H9 (cell line): ENCODE data around the gene ITSN1. TPM values are rescaled to one million over a fixed set of nuclear protein-coding genes. Genes with fewer than 3 reads are reported as not detected.
A peak's percentile ranks its signal among the peaks of the same experiment; 100 is the strongest.

Source experiments
- DNase-seq: peaks from one replicate; pipeline ENCODE4 v3.0.0-alpha.2; 2017
- H2AFZ ChIP-seq: one replicate; pipeline ENCODE4 v1.6.1; 2013; ENCODE audit warnings: mild to moderate bottlenecking, low read length, control low read depth, moderate library complexity
- H2AK5ac ChIP-seq: 2 replicates; pipeline ENCODE4 v1.6.1; 2013; ENCODE audit warnings: low read length, control low read depth, mixed read lengths; ENCODE audit not compliant: insufficient read length
- H2BK120ac ChIP-seq: one replicate; pipeline ENCODE4 v1.6.1; 2013; ENCODE audit warnings: low read depth, mild to moderate bottlenecking, low read length, control low read depth, inconsistent platforms; ENCODE audit not compliant: poor library complexity, severe bottlenecking
- H2BK12ac ChIP-seq: 2 replicates; pipeline ENCODE4 v1.6.1; 2013; ENCODE audit warnings: low read length, control low read depth, mixed read lengths, low read depth; ENCODE audit not compliant: insufficient read length
- H2BK15ac ChIP-seq: 2 replicates; pipeline ENCODE4 v1.6.1; 2013; ENCODE audit warnings: low read depth, low read length, control low read depth
- H2BK20ac ChIP-seq: one replicate; pipeline ENCODE4 v1.6.1; 2013; ENCODE audit warnings: low read depth, mild to moderate bottlenecking, low read length, control low read depth, inconsistent platforms; ENCODE audit not compliant: poor library complexity, severe bottlenecking
- H2BK5ac ChIP-seq: 2 replicates; pipeline ENCODE4 v1.6.1; 2013; ENCODE audit warnings: low read length, control low read depth, mixed read lengths; ENCODE audit not compliant: insufficient read length
- H3K14ac ChIP-seq: 2 replicates; pipeline ENCODE4 v1.6.1; 2013; ENCODE audit warnings: low read length, control low read depth; ENCODE audit not compliant: insufficient read depth
- H3K18ac ChIP-seq: 2 replicates; pipeline ENCODE4 v1.6.1; 2013; ENCODE audit warnings: low read depth, mild to moderate bottlenecking, mixed read lengths, low read length, control low read depth; ENCODE audit not compliant: insufficient read length
- H3K23ac ChIP-seq: 2 replicates; pipeline ENCODE4 v1.6.1; 2013; ENCODE audit warnings: low read length, control low read depth, mixed read lengths, low read depth; ENCODE audit not compliant: insufficient read length
- H3K23me2 ChIP-seq: 2 replicates; pipeline ENCODE4 v1.6.1; 2013; ENCODE audit warnings: low read depth, mild to moderate bottlenecking, mixed read lengths, low read length, control low read depth; ENCODE audit not compliant: insufficient read length, poor library complexity, severe bottlenecking
- H3K27ac ChIP-seq: 2 replicates; pipeline ENCODE4 v1.5.1; 2013; ENCODE audit warnings: low read length, control low read depth, mixed read lengths, low read depth; ENCODE audit not compliant: insufficient read length
- H3K27me3 ChIP-seq: 2 replicates; pipeline ENCODE4 v1.6.1; 2013; ENCODE audit warnings: low read length, control low read depth, inconsistent platforms; ENCODE audit not compliant: insufficient read depth
- H3K4ac ChIP-seq: 2 replicates; pipeline ENCODE4 v1.6.1; 2013; ENCODE audit warnings: low read depth, mild to moderate bottlenecking, control low read depth, inconsistent platforms, low read length, moderate library complexity
- H3K4me1 ChIP-seq: 2 replicates; pipeline ENCODE4 v1.6.1; 2013; ENCODE audit warnings: low read length, control low read depth, inconsistent platforms; ENCODE audit not compliant: insufficient read depth
- H3K4me2 ChIP-seq: 2 replicates; pipeline ENCODE4 v1.6.1; 2013; ENCODE audit warnings: low read length, control low read depth, mixed read lengths; ENCODE audit not compliant: insufficient read length, insufficient read depth
- H3K56ac ChIP-seq: 2 replicates; pipeline ENCODE4 v1.6.1; 2013; ENCODE audit warnings: low read depth, mild to moderate bottlenecking, mixed read lengths, low read length, control low read depth; ENCODE audit not compliant: insufficient read length
- H3K79me1 ChIP-seq: 2 replicates; pipeline ENCODE4 v1.6.1; 2013; ENCODE audit warnings: low read depth, mild to moderate bottlenecking, moderate library complexity, low read length, control low read depth, inconsistent platforms; ENCODE audit not compliant: insufficient read depth, poor library complexity, severe bottlenecking
- H3K79me2 ChIP-seq: 2 replicates; pipeline ENCODE4 v1.6.1; 2013; ENCODE audit warnings: low read length, control low read depth, inconsistent platforms; ENCODE audit not compliant: insufficient read depth
- H3K9ac ChIP-seq: 2 replicates; pipeline ENCODE4 v1.6.1; 2013; ENCODE audit warnings: low read length, control low read depth, mixed read lengths; ENCODE audit not compliant: insufficient read length; ENCODE audit errors: extremely low read depth
- H3K9me3 ChIP-seq: one replicate; pipeline ENCODE4 v1.6.1; 2013; ENCODE audit warnings: low read depth, low read length, inconsistent platforms; ENCODE audit not compliant: control insufficient read depth
- H3T11ph ChIP-seq: one replicate; pipeline ENCODE4 v1.6.1; 2013; ENCODE audit warnings: mild to moderate bottlenecking, low read length, control low read depth, inconsistent platforms
- H4K20me1 ChIP-seq: one replicate; pipeline ENCODE4 v1.6.1; 2013; ENCODE audit not compliant: control insufficient read depth, insufficient read length, insufficient read depth
- H4K5ac ChIP-seq: 2 replicates; pipeline ENCODE4 v1.6.1; 2013; ENCODE audit warnings: low read depth, mild to moderate bottlenecking, mixed read lengths, low read length, control low read depth; ENCODE audit not compliant: insufficient read length
- H4K8ac ChIP-seq: replicated peaks from 2 replicates; pipeline ENCODE4 v1.6.1; 2013; ENCODE audit warnings: low read length, control low read depth, mixed read lengths, low read depth; ENCODE audit not compliant: insufficient read length
- H4K91ac ChIP-seq: 2 replicates; pipeline ENCODE4 v1.6.1; 2013; ENCODE audit warnings: low read depth, mild to moderate bottlenecking, moderate library complexity, mixed read lengths, low read length, control low read depth; ENCODE audit not compliant: insufficient read length
- H3K27ac Mint-ChIP-seq, 3 experiments: 2 replicates in 2 of 3; 3 replicates in 1 of 3; pipeline ENCODE4 v1.8.0; 2020 to 2021; ENCODE audit warnings: mixed read lengths in 3 of 3, mild to moderate bottlenecking in 1 of 3, moderate library complexity in 1 of 3
- H3K27me3 Mint-ChIP-seq: 2 replicates; pipeline ENCODE4 v1.8.0; 2021; ENCODE audit warnings: low read depth, mild to moderate bottlenecking, moderate library complexity, mixed read lengths
- H3K36me3 Mint-ChIP-seq, 3 experiments: 2 replicates in 2 of 3; 3 replicates in 1 of 3; pipeline ENCODE4 v1.8.0; 2020 to 2021; ENCODE audit warnings: low read depth in 3 of 3, mixed read lengths in 3 of 3; ENCODE audit not compliant: insufficient read depth in 1 of 3
- H3K4me1 Mint-ChIP-seq, 2 experiments: 2 replicates each; pipeline ENCODE4 v1.8.0; 2020; ENCODE audit warnings: mixed read lengths in 2 of 2
- H3K4me3 Mint-ChIP-seq, 2 experiments: 2 replicates in 1 of 2; 3 replicates in 1 of 2; pipeline ENCODE4 v1.8.0; 2020 to 2021; ENCODE audit warnings: mild to moderate bottlenecking in 2 of 2, mixed read lengths in 2 of 2, moderate library complexity in 1 of 2
- H3K9me3 Mint-ChIP-seq, 2 experiments: 2 replicates in 1 of 2; 3 replicates in 1 of 2; pipeline ENCODE4 v1.8.0; 2020; ENCODE audit warnings: mild to moderate bottlenecking in 2 of 2, mixed read lengths in 2 of 2, moderate library complexity in 1 of 2
- WGBS: extraction: QIAGEN DNeasy Blood & Tissue Kit; methylation state at CpG from one replicate; pipeline ENCODE4 v1.1.7; 2013; ENCODE audit warnings: missing lambda C conversion rate, low lambda C conversion rate, mixed read lengths; ENCODE audit not compliant: insufficient read length; ENCODE audit errors: extremely low coverage; 5-methylcytosine and 5-hydroxymethylcytosine counted together
- total RNA-seq: library from RNA; stranded (reverse); gene quantifications from 2 replicates; pipeline ENCODE4 v1.2.1, GENCODE V29; 2021
- TF ChIP-seq, protein P1 (sequence below): fragments of 200-600 bp; sonication (generic); conservative IDR thresholded peaks from 3 replicates; pipeline ENCODE4 v1.8.0; 2021; ENCODE audit warnings: antibody characterized with exemption, mild to moderate bottlenecking

The ITSN1 gene
- total RNA-seq, 1 experiment from 2014 or later, result 94.2 TPM

DNA sequence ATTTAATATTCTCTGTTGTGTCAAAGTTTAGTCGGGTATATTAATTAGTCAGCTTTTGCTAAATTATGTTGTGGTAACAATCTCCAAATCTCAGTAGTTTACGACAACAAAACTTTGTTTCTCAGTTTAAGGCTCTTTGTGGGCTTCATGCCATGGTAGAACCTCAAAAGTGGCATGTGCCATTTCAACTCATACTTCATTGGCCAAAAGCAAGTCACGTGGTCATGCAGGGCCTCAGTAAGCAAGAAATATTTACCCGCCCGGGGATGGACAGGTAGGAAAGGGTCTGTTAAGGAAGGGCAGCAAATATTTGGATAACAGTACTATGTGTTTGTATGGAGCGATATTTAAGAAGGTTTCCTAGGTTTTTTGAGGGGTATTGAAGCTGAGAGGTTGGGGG lies 38.6 kb downstream of the ITSN1 start:
- Histone ChIP-seq H3K9me3 (no peaks in the 10 kb centered on the region), H2BK12ac (no peak overlapping the region), H2BK5ac (no peak overlapping the region), H3K14ac (no peak overlapping the region), H4K8ac (no peak overlapping the region), H2BK120ac (no peak overlapping the region), H3K4me1 (peaks cover 6% of the 10 kb centered on the region; the same call in 1 of the 2 replicates), H4K5ac (no peak overlapping the region), H3K56ac (no peak overlapping the region), H2BK15ac (no peak overlapping the region), H4K91ac (no peak overlapping the region), H3K79me1 (peaks cover 8% of the 10 kb centered on the region), H3K4me2 (no peak overlapping the region), H3K4ac (no peak overlapping the region), H2BK20ac (no peak overlapping the region), H2AK5ac (no peak overlapping the region), H3K18ac (no peak overlapping the region), H4K20me1 (no peaks in the 10 kb centered on the region), H3K27ac (no peak overlapping the region), H3K23ac (no peak overlapping the region), H3K79me2 (peaks cover 21% of the 10 kb centered on the region; the same call in 1 of the 2 replicates), H3T11ph (no peak overlapping the region), H3K9ac (no peak overlapping the region), H2AFZ (no peak overlapping the region), H3K23me2 (no peaks in the 10 kb centered on the region), H3K27me3 (no peaks in the 10 kb centered on the region)
- Mint-ChIP-seq H3K27ac (peak overlapping the region in 2 of 3 experiments; percentile 63 to 95; a peak in 4 of 7 replicates), H3K9me3 (peaks cover 2 to 5% of the 10 kb centered on the region in 2 experiments; a peak in 1 of 5 replicates), H3K4me1 (peaks cover 57 to 61% of the 10 kb centered on the region in 2 experiments), H3K4me3 (no peak overlapping the region), H3K36me3 (peaks cover 6 to 24% (median 12%) of the 10 kb centered on the region in 3 experiments; a peak in 6 of 7 replicates), H3K27me3 (no peaks in the 10 kb centered on the region)
- no CpG with 5 or more reads among the region's 6 CpGs for WGBS
- no peak for DNase-seq
- TF ChIP-seq, protein P1, sequence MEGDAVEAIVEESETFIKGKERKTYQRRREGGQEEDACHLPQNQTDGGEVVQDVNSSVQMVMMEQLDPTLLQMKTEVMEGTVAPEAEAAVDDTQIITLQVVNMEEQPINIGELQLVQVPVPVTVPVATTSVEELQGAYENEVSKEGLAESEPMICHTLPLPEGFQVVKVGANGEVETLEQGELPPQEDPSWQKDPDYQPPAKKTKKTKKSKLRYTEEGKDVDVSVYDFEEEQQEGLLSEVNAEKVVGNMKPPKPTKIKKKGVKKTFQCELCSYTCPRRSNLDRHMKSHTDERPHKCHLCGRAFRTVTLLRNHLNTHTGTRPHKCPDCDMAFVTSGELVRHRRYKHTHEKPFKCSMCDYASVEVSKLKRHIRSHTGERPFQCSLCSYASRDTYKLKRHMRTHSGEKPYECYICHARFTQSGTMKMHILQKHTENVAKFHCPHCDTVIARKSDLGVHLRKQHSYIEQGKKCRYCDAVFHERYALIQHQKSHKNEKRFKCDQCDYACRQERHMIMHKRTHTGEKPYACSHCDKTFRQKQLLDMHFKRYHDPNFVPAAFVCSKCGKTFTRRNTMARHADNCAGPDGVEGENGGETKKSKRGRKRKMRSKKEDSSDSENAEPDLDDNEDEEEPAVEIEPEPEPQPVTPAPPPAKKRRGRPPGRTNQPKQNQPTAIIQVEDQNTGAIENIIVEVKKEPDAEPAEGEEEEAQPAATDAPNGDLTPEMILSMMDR, result no peak
